Tongue (tissue), 2 donors: Measurements from ENCODE around the gene ZC3H8. TPM values are rescaled to one million over a fixed set of nuclear protein-coding genes. Genes with fewer than 3 reads are reported as not detected.

Experiments used
- DNase-seq: peaks from one replicate; pipeline ENCODE4 v3.0.0-alpha.2; 2015
- total RNA-seq: library from RNA; depleted of rRNA; stranded (reverse); fragments of >200 nt; gene quantifications from one replicate; pipeline ENCODE4 v1.2.3, GENCODE V29; 2014

ZC3H8 gene
- total RNA-seq, 1 donor from 2014 or later = 21.0 TPM

DNA sequence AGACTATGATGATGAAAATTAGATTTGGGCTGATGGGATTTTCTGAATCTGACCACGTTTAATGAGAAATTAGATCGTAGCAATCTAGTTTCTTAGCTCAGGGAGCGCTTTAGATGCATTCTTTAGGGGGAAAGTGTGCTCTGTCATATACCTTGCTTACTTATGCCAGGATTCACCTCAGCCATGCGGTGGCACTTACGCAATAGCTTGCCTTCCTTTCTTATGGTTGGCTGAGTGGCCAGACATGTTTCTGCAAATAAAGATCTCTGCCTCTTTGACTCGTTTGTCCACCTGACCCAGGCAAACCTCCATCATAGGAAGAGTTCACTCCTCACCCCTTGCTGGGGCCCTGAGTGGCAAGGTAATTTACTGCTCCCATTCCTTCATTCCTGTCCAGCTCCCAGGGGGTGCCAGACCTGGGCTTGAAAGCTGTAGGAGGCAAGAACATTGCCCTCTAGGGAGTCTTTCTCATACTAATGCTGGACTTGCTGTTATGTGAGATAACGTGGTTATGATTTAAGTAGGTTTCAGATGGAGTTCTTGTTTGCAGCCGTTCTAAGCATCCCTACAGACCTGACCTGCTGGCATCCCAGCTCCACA is 59.6 kb downstream of the ZC3H8 start:
- DNase-seq = no peak

GRCh38 chr2:112194482-112194881 is 60.4 kb downstream of the ZC3H8 start:
- DNase-seq = no peak

GRCh38 chr2:112194028-112194427 is 60.8 kb downstream of the ZC3H8 start:
- no peak for DNase-seq

DNA sequence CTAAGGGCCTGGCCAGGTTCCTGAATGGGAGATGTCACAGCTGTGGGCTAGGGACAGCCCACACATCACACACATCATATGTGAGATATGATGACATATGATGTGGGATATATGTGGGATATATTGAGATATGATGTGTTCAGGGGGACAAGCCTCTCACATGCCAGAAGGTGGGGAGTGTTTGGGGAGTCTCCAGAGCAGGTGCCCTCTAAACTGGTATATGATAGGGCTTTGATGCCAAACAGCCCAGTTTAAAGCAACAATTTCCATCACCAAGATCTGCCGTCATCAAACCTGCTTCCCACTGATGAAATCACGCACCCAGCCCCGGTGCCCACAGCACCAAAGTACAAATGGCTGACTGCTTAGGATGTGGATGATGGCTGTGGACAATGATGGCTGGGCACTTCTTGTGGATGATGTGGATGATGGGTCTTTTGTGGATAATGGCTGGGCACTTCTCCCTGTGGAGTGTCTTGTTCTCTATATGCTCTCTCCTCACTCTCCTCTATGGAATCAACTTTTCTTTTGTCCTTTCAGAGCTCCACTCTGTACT is 65.8 kb downstream of the ZC3H8 start:
- no peak for DNase-seq

GRCh38 chr2:112187805-112188596 is 66.8 kb downstream of the ZC3H8 start:
- DNase-seq = no peak

DNA sequence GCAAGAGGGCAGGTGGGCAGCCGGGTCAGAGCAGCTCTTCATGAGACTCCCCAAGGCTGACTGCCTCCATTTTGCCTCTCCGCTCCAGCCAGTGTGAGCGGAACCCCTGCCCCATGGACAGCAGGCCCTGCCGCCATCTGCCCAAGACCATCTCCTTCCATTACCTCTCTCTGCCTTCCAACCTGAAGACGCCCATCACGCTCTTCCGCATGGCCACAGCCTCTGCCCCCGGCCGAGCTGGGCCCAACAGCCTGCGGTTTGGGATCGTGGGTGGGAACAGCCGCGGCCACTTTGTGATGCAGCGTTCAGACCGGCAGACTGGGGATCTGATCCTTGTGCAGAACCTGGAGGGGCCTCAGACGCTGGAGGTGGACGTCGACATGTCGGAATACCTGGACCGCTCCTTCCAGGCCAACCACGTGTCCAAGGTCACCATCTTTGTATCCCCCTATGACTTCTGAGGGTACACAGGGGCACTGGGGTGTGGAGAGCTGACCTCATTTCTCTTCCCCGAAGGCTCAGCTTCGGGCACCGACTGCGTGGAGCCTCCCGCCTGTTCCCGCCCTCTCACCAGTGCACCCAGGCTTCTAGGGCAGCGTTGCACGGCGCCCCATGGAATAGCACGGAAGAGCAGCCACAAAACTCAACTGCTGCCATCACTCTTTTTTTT is 67.7 kb downstream of the ZC3H8 start:
- no peak for DNase-seq

- no peak for DNase-seq
Observed at GRCh38 chr2:112185131-112185530, 69.7 kb downstream of the ZC3H8 start.

- DNase-seq = no peak
Observed at GRCh38 chr2:112184121-112184520, 70.7 kb downstream of the ZC3H8 start.

GRCh38 chr2:112183327-112184025 is 71.4 kb downstream of the ZC3H8 start:
- no peak for DNase-seq

- DNase-seq = peak; percentile 81
Observed at GRCh38 chr2:112182581-112183034, 72.2 kb downstream of the ZC3H8 start.

DNA sequence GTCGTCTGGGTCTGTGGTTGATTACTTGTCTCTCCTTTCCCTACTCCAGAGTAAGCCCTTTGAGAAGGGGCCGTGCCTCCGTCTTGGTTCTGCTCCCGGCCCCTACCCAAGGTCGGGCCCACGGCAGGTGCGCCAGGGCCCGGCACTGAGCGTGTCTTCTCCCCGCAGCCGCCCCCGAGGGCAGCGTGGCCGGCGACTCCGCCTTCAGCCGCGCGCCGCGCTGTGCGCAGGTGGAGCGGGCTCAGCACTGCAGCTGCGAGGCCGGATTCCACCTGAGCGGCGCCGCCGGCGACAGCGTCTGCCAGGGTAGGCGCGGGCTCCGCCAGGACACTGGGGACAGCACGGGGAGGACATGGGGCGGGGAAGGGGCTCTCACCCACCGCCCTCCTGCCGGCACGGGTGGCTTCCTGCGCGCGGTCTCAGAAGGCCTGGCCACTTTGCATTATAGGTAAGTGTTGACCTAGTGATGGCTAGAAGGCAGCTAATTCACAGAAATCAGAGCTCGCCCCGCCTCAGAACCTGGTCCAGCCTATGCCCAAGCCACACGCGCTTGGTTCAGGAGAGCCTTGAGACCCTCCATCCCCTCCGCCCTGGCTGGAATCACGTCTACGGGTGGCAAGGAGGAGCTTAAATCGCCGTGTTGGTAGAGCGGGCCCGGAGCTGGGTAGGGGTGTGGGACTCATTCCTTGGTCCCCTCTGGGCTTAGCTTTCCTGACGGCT is 73.1 kb downstream of the ZC3H8 start:
- no peak for DNase-seq

DNA sequence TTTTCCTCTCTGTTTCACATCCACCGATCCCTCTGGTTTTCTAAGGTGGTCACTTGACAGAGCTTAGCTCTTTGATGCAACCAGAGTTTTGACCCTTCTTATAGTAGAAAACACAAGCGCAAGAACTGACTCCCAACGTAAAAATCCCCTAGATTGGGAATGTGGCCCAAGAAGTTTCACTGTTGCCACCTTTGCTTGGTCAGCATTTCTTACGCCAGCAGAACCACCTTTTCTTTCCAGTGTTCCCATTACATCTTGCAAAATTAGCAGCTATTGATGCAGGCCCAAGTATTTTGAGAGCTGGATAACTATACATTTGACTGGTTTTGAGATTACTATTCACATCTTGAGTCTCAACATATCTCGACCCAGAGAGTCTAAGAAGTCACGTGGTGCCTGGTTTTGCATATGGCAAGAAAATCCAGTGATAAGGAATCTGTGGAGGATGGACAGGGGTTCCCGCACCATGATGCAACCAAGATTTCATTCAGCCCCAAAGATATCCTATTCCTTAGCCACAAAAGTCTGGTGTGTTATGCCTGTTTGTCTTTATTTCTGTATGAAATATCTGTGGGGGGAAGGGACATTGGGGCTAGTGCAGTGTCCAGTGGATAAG is 78.8 kb downstream of the ZC3H8 start:
- DNase-seq = no peak

DNA sequence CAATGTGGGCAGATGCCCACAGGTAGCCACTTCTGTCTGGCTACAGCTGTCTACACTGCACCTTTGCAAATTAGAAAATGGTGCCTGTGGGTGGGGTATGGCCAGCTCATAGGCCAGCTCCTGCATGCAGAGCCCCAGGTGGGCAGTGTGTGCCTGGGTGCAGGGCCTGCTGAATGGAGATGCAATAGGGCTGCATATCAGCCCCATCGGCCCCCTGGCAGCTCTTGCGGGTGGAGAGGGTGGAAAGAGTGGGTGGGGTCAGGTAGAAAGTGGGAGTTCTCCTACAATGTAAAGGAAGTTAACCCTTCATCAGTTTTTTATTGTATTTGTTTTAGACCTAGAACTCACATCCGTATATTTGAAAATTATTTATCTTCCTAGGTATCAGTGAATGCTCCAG is 79.5 kb downstream of the ZC3H8 start:
- no peak for DNase-seq

- DNase-seq = no peak
Observed at GRCh38 chr2:112174383-112174782, 80.5 kb downstream of the ZC3H8 start.

DNA sequence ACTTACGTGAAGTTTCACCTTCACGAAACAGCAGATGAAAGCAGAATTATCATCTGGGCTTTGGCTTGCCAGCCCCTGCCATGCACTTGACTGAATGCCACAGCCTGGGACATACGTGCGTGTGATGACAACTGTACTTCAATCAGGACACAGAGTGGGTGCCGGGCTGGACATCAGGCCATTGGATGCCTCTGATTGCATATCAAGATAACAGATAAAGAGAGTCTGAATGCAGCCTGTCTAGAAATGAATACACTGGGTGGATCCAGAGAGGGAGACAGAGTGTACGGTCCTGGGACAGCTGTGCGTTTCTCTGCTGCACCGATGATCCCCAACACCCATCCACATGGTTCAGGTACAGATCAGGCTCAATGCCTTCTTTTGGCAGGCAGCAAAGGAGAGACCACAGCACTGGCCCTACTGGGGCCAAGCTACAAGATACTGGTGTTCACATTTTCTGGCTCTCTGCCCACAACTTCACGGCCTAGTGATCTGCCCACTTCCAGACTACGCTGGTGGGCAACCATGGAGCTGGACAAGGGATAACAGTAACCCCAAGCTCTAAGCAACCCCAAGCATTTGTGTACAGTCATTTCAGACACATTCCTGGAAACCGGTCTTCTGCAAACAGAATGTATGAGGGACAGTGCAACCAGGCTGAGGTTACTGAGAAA is 81.1 kb downstream of the ZC3H8 start:
- DNase-seq = no peak

- no peak for DNase-seq
Observed at GRCh38 chr2:112170495-112170894, 84.3 kb downstream of the ZC3H8 start.

GRCh38 chr2:112168422-112169124 is 86.3 kb downstream of the ZC3H8 start:
- no peak for DNase-seq

DNA sequence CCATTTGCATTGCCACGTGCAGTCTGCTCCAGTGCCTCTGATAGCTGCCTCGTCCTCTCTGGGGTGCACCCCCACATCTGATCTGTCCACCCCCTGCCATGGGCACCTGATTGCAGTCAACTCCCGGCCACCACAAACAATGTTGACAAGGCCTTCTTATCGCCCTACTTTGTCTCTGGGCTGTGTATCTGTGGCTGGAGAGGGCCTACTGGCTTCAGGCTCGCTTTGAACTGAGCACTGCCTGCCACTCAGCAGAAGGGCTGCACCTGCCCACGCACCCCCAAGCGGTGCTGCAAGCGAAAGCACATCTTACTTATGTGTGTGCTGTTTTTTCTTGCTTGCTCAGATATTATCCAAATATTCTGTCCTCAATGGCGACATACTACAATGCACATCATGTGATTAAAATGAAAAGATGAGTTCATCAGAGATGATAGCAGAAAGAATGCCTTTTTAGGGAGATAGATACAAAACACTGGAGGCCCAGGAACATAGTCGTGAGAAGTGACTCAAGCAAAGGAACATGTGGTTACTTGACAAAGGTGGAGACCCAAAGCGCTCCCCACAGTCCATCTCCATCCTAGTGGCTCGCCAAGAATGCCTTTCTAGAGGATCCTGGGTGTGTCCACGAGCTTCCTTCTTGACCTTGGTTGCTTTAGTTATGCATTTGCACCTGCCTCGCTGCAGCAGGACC is 87.9 kb downstream of the ZC3H8 start:
- no peak for DNase-seq

DNA sequence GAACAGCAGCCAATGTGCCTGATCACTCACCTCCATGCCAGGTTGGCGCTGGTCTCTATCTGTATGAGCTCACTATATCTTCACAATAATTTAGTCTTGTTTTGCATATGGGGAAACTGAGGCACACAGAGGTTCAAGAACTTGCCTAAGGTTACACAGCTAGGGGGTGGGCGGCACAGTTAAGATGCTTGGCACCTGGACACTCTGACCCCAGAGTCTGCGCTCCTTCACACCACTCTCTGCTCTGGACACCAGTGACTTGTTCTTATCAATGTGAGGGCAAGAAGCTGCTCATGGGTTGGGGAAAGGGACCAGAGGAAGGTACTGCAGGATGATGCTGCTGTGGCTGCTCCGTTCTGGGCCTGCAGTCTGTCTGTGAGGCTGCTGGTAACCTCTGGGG is 89.5 kb downstream of the ZC3H8 start:
- no peak for DNase-seq
